ENCODE results near the gene MED25. TPM values are rescaled to one million over a fixed set of nuclear protein-coding genes. Genes with fewer than 3 reads are reported as not detected.

The MED25 gene
- total and polyA plus RNA-seq, 9 of the 15 experiments (the other 6 are each of a cell fraction or from before 2014, with no cell fraction given), result 4.1 to 93.9 (median 19.3) TPM

GRCh38 chr19:49869484-49870308, 51.6 kb downstream of the MED25 start (continued):
- no peak for TF ChIP-seq TCF15 (CRISPR knock-in tag; IDR thresholded peaks at IDR 0.05)
- no peak for TF ChIP-seq ZFP91 (CRISPR knock-in tag; IDR thresholded peaks at IDR 0.05)
- no peak for TF ChIP-seq THRAP3 (IDR thresholded peaks at IDR 0.05; ENCODE audit: borderline replicate concordance)
- peak; percentile 54; the same call in 1 of the 2 replicates for TF ChIP-seq E2F3 (CRISPR knock-in tag; IDR thresholded peaks at IDR 0.05)
- no peak for TF ChIP-seq ZNF444 (CRISPR knock-in tag; IDR thresholded peaks at IDR 0.05)
- TF ChIP-seq GATAD2A (IDR thresholded peaks at IDR 0.05), result no peak
- no peak for TF ChIP-seq NFXL1 (CRISPR knock-in tag; IDR thresholded peaks at IDR 0.05)
- TF ChIP-seq SREBF1 (IDR thresholded peaks at IDR 0.05; ENCODE audit: borderline replicate concordance, low read depth, low read length), result no peak
- no peak for TF ChIP-seq BCL6 (CRISPR knock-in tag; IDR thresholded peaks at IDR 0.05)
- TF ChIP-seq ZC3H8 (IDR thresholded peaks at IDR 0.05), result no peak
- no peak for TF ChIP-seq HOXB6 (CRISPR knock-in tag; IDR thresholded peaks at IDR 0.05; ENCODE audit: borderline replicate concordance)
- TF ChIP-seq XRCC5 (IDR thresholded peaks at IDR 0.05; ENCODE audit: low read depth, low read length), result no peak
- TF ChIP-seq SIN3A (IDR thresholded peaks at IDR 0.05; ENCODE audit: borderline replicate concordance in 2 of 2, control insufficient read depth in 1 of 2, low read depth in 2 of 2, low read length in 2 of 2), result peak in 1 of 2 experiments; percentile 74; a peak in 1 of 4 replicates
- no peak for TF ChIP-seq KLF6 (CRISPR knock-in tag; IDR thresholded peaks at IDR 0.05; ENCODE audit: borderline replicate concordance)
- TF ChIP-seq ZNF197 (CRISPR knock-in tag; IDR thresholded peaks at IDR 0.05; ENCODE audit: low read depth), result no peak
- no peak; the same call in none of the 2 replicates for TF ChIP-seq ZBTB2 (IDR thresholded peaks at IDR 0.05)
- TF ChIP-seq RFX1 (IDR thresholded peaks at IDR 0.05), result peak; percentile 80; the same call in 1 of the 2 replicates
- TF ChIP-seq MYC (IDR thresholded peaks at IDR 0.05; ENCODE audit: low read depth, low read length), result 0 out of 2 replicates have a peak, but pooled peaks have one; percentile 5
- no peak; the same call in 1 of the 2 replicates for TF ChIP-seq MYC (CRISPR knock-in tag; IDR thresholded peaks at IDR 0.05; ENCODE audit: borderline replicate concordance, low read depth)
- no peak for TF ChIP-seq HIVEP1 (CRISPR knock-in tag; IDR thresholded peaks at IDR 0.05)

Measured in K562 (cell line).